NCI-H345 treated with DMSO at 0.1 percent for 48 hours (cell line): Measurements from ENCODE around the gene CPE.
"Not testable (repeated sequence)": the region's sequence is repeated elsewhere in the genome, so short reads cannot be mapped to it uniquely, and the experiment has no call there.

ENCODE experiments used
- DNase-seq: peaks from one replicate; lab custom pipeline; 2025; ENCODE audit not compliant: unreplicated experiment; lab: John Stamatoyannopoulos, UW

CPE gene

GRCh38 chr4:165378745-165379677, at the start of gene CPE:
Gene CPE (plus strand): TSS chr4:165379008. CDS start chr4:165379222, 214 bp downstream.
- peak; percentile 63 for DNase-seq

GRCh38 chr4:165330071-165330470, 48.7 kb upstream of the CPE start:
- no peak for DNase-seq

GRCh38 chr4:165330666-165331065, 48.1 kb upstream of the CPE start:
- DNase-seq, result no peak

DNA sequence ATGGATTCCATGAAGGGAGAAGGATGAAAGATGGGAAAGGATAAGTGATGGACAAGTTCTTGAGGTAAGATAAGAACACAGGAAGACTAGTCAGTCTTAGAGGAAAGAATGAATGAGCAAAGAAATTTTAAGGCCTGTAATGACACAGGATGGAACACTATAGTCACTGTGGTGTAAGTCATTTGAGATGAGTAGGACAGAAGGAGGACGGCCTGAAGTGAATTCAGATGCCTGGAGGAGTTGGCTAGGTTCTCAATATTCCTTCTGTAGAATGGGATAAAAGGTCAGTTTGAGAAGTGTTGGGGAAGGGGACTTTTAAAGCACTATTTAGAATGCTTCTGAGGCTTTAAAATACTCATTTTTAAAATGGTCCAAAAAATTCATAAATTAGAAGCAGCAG, 47.4 kb upstream of the CPE start:
- no peak for DNase-seq

DNA sequence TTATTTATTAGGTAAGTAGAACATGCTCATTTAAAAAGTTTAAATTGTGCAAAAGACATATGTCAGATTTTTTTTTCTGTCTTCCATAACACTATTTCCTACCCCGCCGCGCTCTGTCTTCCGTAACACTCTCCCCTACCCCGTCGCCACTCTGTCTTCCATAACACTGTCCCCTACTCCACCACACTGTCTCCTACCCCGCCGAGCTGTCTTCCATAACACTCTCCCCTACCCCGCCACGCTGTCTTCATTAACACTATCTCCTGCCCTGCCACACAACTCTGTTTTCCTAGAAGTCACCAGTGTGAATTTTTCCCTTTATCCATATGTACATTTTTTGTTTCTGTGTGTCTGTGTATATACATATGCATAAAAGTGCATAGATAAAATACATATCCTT, 47.0 kb upstream of the CPE start:
- no peak for DNase-seq

- no peak for DNase-seq
These were observed 46.3 kb upstream of the CPE start for GRCh38 chr4:165332502-165332901.

GRCh38 chr4:165335163-165335703, 43.6 kb upstream of the CPE start:
- no peak for DNase-seq

DNA sequence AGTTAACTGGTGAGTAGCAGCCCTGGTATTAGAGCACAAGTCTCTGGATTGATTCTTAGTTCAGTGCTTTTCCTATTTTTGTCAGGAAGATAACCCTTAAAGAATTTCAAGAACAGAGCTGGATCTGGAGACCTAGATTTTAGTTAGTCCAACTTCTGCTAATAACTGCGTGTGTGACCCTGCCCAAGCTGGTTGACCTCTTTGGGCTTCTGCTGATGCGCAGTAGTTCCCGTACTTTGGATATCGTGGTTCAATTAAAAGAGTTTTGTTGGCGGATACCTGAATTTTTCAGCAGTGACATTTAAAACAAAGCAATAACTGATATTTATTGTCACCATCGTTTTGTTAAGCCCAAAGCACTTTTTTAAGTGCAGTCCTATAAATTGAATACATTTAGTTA, 42.1 kb upstream of the CPE start:
- DNase-seq, result no peak

GRCh38 chr4:165342340-165342739, 36.5 kb upstream of the CPE start:
- not testable (repeated sequence) for DNase-seq

DNA sequence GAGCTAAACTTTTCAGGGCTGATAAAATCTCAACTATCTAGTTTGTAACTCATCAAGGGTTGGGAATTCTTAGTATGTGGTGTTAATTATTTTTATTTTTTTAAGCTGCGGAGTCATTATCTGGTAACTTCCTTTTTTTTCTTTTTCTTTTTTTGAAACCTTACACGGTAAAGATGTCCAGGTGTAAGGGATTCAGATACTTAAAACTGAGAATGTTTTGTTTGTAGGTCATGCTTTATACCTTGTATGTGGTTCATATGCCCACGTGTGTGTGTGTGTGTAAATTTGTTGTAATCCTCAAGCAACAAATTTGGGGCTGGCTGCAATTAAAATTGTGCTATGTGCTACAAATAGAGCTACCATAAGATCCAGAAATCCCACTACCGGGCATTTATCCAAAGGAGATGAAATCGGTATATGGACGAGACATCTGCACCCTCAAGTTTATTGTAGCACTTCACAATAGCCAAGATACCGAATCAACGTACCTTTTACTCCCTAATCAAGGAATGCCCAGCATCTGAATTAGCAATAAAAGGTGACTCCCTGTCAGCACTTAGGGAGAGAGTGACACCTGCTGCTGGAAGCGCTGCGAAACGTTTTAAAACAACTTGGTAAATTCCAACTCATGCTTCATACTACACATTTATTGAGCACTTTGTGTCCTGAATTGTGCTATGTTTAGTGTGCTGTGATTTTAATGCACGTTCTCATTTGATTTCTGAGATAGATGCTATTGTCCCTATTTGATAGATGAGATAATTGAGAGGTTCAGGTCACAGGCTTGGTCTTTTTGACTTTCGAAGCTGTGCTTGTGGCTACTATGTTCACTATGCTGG, 35.2 kb upstream of the CPE start:
- DNase-seq, result no peak

DNA sequence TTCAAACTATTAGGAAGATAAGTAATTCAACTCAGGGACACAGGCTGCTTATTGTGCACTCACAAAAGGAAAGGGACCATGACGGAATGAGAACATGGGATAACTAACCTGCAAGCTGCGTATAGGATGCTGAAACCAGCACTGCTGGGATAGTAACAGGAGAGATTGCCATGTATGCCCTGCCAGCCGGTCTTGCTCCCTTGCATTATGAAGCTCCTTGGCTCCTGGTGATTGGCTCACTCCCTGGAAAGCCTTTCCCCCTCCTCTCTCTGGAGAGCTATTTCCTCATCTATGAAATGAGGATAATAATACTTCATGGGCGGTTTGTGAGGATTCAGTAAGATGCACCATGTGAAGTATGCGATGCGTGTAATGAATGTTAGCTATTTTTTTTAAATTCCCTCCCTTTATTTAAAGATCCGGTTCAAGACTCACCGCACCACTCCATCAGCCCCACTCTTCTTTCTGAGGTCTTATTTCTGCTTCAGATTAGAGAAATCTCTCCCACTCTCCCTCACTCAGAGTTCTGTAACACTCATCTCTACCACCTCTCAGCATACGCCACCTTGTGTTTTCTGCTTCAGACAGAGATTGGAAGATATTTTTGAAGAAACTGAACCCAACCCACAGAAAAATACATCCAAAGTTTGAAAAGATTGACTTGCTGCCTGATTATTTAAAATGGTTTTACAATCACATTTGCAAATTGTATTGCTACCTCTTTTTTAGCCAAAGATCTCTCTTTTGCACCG, 33.0 kb upstream of the CPE start:
- no peak for DNase-seq

DNA sequence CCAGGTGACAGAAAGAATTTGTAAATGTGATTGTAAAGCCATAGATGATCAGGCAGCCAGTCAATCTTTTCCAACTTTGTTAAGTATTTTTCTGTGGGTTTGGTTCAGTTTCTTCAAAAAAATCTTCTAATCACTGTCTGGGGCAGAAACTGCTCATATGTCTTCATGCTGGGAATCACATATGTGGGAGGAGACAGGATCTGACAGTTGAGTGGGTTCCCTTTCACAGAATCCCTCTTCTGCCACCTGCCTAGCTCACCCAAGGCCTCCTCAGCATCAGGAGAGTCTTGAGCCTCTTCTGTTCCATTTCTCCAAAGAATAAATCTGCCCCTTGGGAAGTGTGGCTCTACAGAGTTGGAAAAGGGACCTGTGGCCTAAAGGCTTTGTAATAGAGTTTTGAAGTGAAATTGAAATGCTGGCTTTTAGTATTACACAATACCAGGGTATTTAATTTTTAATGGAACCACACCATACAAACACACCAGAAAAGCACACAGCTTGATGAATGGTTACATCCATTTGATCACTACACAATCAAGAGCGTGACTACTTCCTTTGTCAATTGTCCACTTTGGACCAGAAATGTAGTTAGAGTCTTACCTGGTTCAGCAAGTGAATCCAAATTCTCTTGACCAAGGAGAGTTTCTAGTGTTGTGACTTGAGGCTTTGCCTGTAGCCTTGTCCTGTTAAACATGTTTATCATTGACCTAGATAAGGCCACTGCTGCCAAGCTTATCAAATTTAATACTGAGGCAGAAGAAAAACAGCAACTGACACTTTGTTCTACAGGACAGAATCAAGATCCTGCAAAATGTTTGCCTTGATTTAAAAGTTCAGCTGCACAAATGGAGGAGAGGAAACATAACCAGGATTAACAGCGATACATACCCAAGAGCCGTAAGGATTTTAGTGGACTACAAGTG, 30.9 kb upstream of the CPE start:
- no peak for DNase-seq

GRCh38 chr4:165351359-165352130, 27.3 kb upstream of the CPE start:
- no peak for DNase-seq

GRCh38 chr4:165355900-165356300, 22.9 kb upstream of the CPE start:
- peak; percentile 14 for DNase-seq

GRCh38 chr4:165359506-165359905, 19.3 kb upstream of the CPE start:
- DNase-seq, result no peak

DNA sequence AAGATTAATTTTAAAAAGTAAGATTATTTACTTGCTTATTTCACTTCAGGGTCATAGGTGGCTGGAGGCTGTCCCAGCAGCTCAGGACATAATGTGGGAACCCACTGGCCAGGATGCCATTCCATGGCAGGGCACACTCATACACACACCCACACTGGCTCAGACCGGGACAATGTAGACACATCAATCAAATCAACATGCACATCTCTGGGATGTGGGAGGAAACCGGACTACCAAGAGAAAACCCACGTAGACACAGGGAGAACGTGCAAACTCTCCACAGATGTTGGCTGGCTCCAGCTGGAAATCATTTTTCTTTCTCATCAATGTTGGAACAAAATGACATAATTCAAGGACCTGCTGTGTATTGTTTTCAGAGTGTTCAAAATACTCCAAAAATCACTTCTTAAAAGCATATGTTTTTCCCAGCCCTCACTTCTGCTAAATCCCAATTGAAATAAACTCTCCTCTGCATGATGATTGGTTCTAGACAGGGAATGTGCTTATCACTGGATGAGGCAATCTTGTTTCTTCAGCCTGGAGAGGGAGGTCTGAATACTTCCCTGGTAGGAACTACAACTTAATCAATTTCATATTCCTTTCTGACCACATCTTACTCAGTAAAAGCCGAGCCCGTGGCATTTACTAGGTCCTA, 18.6 kb upstream of the CPE start:
- no peak for DNase-seq

DNA sequence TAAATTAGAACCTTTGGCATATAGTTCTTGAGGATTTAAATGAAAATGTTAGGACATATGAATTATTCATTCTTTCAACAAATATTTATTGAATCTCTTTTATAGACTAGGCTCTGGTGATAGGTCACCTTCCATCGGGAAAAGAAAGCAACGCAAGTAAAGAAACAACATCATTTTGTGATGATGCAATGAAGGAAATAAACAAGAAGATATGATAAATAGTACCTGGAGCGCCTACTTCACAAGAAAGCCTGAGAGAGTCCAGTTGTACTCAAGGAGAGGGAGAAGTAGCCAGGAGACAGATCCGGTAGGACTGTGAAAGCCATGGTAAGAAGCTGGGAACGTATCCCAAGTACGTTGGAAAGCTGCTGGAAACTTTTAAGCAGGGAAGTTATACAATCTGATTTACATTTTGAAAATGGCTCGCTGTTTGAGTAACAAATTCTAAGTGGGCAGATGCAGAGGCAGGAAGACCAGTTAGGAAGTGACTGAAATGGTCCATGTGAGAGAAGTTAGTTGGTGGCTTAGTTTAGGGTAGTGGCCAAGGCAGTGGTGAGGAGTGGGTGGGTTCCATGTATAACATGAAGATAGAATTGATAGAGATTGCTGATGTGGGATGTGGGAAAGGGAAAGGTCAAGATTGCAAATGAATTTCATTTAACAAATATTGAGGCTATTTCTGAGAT, 17.7 kb upstream of the CPE start:
- DNase-seq, result no peak

DNA sequence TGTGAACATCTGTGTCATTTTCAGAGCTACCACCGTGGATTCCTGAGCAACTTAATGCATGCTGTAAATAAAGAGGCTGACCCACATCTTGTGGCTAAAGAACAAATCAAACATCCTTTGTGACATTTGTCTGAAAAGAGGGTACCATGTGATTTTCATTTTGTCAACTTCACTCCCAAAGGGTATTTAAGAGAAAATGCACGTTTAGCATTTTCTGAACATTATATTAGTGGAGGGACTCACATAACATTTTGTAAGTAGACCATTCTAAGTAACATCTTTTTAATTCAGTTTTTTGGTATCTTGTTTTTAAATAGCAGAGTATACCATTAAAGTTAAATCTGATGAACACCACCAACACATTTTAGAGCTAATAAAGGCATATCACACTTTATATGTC, 17.0 kb upstream of the CPE start:
- no peak for DNase-seq
